NCI-H1048 (cell line): Measurements from ENCODE around the gene TLR6.

ENCODE experiments used
- DNase-seq: peaks from one replicate; lab custom pipeline; 2025; lab: John Stamatoyannopoulos, UW

Gene TLR6

DNA sequence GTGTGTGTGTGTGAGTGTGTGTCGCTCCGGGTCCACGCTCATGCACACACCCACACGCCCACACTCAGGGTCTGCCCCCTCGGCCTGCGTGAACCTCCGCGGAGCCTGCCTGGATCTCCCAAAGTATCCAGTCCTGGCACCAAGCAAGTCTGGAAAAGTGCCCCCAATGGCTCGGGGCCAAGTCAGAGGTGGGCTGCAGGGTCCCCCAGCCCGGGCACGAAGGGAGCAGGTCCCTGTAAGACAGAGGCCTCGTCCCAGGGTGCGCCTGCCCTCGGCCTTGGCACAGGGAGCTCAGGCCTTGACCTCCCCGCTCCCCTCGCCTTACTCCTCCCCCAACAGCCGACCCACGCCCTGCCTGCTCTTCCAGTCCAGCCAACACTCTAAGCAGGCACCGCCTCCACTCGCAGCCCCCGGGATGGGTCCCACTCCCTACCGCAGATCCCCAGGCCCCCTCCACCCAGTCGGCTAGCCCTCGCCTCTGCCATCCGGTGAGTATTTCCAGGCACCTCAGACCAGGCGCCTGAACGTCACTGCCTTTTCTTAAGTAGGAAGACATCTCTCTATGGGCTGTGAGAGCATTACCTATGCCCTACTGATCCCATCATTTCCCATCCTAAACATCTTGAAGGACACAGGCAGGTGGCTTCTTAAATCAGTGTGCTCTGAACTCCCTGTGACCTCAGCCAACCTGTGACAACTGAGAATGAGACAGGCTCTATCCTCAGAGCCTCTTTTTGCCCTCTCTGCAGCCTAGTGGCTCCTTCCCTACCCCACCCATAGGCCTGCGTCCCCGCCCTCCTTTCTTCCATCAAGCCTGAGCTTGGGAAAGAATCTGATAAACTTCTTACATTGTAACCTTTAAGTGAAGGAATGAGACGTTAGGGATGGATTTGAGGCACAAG, 11.7 kb upstream of the TLR6 start:
- DNase-seq, result no peak

DNA sequence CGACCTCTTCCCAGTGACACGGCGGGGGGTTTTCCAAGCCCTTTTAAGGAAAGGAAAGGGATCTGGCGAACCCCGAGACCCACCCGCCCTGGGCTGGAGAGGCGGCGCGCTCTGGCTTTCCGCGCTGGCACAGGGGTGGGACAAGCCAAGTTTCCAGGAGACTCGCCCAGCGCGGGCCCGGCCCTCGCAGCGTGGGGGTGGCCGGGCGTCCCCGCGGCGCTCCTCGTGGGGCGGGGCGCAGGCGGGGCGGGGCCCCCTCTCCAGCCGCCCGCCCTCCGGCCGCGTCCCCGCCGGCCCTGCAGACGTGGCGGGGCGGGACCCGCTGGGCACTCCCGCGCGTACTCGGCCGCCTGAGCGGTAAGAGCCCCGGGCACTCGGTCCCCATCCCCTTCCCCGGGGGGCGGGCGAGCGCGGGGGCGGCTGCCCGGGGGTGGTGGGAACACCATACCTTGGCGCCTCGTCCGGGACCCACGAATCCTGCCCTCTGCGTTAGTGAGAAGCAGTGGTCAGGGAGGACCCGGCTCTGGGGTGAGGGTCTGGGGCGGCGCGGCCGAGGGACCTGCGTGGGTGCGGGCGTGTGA, 11.0 kb upstream of the TLR6 start, which contains the start of gene FAM114A1:
TSS of gene FAM114A1 (plus strand) at position 329 of the 581 bp plus-strand sequence. CDS start 10,273 bp downstream, outside the sequence.
- DNase-seq, result peak; percentile 24

DNA sequence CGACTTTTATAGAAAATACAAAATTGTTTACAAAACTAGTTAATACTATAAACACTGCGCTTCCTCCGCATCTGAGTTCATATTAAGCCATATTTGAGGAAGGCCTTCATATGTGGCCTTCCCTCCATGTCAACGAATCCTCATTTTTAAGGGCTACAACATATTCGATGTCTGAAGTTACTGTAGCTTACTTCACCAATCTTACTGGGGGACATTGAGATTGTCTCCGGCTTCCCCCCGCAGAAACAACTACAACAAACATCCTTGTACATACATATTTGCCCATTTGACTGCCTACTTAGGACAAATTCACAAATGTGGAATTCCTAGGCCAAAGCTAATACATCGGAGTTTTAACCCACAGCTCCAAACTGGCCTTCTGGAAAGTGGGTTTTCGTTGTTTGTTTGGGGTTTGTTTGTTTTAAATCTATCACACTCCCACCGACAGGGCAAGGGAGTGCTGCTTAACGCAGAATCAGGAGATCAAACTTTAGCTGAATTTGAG, 10.4 kb upstream of the TLR6 start:
- DNase-seq, result no peak

DNA sequence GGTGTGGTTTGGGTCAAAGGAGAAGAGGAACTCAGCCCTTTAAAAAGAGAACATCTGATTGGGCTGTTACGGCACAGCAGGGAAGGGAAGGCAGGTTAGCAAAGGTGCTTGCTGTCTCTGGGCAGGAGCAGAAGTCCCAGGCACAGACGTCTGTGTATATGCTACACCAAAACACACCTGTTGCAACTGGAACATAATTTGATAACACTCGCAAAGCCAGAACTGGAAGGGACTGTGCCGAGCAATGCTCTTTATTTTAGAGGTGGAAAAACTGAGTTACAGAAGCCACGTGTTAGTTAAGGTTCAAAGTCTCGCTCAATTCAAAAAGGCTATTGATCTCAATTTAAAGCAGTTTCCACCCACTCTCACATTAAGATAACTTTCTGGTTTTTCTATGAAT, 8.8 kb upstream of the TLR6 start:
- DNase-seq, result no peak

DNA sequence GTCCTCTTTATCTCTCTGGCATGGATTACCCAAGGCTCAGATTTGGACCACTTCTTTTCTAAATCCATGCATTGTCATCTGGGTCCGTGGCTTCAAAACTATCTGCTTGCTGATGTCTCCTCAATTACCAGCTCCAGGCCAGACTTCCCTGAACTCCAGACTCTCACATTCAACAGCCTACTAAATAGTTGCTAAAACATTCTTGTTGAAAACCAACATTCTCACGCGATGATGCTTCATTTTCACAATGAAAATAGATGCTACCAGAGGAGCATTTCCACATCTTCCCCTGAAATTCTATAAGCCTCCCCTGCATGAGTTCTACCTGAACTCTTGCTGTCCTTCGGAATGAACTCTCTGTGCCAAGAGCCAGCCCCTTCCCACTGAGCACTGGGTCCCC, 5.2 kb upstream of the TLR6 start:
- DNase-seq, result no peak

DNA sequence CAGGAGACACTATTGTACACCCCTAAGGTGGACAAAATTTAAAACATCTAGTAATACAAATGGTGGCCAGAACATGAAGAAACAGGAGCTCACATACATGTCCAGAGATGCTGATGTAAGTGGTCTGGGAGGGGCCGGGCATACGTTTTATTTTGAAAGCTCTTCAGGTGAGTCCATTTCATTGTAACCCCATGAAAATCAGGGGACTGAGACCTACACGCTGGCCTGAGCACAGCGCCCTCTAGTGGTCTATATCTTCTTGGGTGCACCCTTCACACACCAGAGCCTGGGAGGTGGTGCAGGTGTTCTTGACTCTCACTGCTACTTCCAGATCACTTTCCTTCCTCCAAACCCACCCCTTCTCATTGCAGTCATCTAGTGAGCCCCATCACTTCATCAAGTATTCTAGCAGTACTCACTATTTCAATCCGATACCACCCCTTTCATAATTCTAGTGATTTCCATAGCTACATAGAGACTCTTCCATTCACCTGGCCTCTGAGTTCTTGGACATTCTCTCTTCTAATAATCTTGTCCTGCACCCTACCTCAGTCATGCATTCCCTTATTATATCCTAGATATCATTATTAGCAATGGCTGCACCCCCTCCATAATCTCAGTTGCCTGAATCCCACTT, 4.3 kb upstream of the TLR6 start:
- DNase-seq, result peak; percentile 24

DNA sequence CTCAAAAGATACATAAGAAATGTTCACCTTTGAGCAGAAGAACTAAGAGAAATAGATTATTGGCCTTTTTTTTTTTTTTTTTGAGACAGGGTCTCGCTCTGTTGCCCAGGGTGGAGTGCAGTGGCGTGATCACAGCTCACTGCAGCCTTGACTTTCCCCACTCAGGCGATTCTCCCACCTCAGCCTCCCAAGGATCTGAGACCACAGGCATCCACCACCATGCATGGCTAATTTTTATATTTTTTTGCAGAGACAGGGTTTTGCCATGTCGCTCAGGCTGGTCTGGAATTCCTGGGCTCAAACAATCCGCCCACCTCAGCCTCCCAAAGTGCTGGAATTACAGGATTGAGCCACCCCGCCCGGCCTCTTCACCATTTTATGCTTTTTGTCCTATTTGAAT, 2.9 kb upstream of the TLR6 start:
- no peak for DNase-seq

DNA sequence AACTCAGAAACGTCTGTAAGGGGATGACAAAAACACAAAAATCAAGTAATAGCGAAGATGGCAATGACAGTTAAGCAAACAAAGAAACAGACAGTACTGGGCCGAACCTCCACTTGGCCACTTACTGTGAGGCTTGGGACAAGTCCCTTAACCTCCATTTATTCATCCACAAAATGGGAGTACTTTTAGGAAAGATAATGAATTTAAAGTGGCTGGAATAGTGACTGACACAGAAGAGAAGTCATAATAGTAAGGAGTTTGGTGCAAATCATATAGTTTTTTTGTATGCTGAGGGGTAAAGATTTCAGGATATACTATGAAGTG, 1.4 kb upstream of the TLR6 start:
- no peak for DNase-seq

DNA sequence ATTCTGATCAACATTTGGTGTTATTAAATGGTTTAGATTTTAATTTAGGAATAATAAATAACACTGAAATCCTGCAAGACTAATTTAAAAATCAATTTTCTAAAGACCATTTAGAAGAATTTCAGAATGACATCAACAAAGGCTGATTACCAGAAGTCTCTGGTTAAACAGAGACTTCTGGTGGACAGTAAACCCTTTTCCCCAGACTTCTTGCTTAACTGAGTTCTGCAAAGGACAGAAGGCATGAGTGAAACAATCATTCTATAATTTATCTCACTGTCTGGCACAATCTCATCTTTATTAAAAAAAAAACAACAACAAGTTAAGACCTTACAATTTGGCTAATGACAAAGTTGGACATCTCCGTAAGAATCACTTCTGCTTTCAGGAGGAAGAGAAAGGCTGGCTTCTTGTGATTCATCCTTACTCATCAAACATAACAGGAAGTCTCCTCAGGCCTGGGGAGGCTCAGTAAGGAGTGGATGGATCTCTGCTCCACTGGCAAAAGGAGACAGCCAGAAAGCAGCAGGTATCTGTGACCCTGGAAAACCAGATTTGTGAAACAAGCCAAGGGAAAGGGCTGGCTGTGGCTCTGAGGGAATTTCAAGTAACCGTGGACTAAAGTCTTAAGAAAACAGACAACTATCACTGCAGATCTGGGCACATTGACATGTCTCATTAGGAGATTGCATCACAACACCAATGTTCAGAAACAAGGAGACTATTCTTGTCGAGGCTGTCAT, 908 bp upstream of the TLR6 start:
- no peak for DNase-seq

DNA sequence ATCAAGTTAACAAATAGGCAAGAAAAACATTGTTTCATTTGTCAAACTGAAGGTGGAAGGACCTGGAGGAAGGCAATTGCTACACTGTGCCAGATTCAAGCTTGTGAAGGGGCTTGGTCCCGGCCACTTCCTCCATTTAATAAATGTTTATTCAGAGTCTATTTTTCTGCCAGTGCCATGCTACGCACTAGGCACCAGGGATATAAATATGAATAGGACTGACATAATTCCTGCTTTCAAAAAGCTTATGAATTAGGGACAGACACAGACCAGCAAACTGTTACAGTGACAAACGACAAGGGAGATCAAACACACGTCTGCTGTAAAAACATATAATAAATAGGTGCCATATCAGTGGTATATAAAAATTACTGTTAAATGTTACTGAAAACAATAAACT, 571 bp downstream of the TLR6 start:
- no peak for DNase-seq

DNA sequence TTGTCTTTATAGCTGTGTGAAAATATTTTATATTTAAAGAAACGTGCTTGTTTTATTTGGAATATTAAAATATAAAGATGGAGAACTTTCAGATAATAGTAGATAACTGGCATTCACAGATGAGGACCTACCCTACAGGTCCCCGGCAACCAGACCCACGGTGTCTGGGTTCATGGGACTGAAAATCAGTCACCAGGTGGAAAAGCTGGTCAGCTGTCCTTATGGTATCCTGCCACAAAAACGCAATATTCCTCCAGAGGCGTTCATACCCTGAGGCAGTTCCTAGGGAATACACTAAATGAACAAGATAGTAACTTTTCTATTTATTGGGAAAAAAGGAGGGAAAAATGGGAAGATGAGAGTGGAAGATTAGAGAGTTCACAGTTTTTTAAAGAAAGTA, 1.2 kb downstream of the TLR6 start:
- DNase-seq, result no peak

DNA sequence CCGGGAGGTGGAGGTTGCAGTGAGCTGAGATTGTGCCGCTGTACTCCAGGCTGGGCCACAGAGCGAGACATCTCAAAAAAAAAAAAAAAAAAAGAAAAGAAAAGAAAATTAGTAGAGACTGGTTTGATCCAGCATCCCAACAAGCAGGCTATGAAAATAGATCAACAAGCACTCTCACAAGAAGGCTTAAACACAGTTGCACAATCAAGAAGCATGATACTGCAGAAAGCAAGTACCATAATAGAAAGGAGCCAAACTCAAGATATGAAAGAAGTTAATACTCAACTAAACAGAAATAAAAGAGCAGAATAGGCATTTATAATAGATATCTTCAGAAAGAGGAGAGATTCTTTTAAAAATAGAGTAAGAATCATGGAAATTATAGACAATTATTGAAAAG, 10.6 kb downstream of the TLR6 start:
- no peak for DNase-seq

DNA sequence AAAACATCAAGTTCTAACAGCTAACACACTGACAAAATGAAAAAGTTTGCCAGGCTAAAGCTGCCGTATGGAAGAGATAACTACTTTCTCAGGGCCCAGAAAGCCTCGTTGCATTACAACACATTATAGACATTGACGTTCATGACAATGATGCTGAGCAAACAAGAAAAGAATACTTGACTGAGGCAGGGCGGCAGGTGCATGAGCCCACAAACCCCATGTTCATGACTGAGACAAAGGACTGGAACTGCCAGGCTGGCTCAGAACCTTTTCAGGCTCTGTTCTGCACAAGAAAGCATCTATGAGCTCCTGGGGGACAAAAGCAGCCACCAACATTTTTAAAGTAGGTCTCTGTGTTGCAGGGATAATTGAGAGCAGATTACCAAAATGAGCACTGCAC, 13.6 kb downstream of the TLR6 start:
- DNase-seq, result no peak

DNA sequence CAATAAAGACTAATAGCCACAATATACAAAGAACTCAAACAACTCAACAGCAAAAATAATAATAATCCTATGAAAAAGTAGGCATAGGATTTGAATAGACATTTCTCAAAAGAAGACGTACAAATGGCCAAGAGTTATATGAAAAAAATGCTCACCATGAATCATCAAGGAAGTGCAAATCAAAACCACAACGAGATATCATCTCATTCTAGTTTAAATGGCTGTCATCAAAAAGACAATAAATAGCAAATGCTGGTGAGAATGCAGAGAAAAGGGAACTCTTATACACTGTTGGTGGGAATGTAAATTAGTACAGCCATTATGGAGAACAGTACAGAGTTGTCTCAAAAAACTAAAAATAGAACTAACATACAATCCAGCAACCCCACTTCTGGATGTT, 18.8 kb downstream of the TLR6 start:
- no peak for DNase-seq

DNA sequence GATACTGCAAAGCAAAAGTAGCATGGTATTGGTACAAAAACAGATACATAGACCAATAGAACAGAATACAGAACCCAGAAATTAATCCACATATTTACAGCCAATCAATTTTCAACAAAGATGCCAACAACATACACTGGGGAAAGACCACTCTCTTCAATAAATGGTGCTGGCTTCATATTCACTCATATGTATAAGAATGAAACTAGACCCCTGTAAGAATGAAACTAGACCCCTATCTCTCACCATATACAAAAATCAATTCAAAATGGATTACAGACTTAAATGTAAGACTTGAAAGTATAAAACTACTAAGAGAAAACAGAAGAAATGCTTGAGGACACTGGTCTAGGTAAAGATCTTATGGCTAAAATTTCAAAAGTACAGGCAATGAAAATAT, 19.3 kb downstream of the TLR6 start:
- DNase-seq, result no peak

DNA sequence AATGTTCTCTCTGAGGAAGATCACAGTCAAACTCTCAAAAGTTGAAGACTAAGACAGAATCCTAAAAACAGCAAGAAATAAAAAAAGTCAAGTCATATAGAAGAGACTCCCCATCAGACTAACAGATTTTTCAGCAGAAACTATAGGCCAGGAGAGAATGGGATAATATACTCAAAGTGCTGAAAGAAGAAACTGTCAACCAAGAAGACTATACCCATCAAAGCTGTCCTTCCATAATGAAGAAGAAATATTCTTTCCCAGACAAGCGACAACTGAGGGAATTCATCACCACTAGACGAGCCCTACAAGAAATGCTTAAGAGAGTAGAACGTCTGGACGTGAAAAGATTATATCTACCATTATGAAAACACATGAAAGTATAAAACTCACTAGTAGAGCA, 22.0 kb downstream of the TLR6 start:
- DNase-seq, result no peak

DNA sequence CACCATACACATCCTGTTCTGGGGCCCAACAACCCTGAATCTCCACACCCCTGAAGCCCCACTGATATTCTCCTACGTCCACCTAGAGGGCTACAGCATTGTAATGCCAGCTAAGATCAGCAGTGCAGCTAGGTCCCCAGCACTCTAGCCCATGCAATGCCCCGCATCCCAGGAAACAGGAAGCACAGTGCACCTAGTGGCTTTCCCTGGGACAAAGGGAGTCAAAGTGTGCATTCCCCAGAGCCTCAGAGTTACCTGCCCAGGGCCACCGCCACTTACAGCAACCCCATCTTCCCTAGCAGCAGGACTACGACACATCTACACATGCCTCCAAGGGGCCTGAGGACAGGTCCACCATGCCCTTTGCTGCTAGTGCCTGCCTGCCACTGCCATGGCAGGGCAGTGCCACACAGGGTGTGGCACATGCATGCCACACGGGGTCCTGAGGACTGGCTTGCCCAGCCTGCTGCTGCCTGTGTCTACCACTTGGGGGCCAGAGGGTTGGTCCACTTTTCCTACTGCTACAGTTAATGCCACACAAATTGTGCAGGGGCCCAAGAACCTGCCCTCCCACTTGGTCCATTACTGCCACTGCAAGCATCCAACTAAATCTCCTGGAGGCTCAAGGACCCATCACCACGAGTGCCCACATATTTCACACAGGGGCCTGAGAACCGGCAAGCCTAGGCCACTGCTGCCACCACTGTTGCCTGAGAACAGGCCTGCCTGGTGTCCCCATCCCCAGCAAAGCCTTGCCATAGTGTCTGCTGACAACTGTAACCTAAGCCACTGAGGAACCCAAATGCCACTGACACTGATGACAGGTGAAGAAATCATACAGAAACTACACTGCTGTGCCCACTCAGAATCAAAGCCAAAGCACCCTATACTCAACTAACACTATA, 23.7 kb downstream of the TLR6 start:
- DNase-seq, result no peak

DNA sequence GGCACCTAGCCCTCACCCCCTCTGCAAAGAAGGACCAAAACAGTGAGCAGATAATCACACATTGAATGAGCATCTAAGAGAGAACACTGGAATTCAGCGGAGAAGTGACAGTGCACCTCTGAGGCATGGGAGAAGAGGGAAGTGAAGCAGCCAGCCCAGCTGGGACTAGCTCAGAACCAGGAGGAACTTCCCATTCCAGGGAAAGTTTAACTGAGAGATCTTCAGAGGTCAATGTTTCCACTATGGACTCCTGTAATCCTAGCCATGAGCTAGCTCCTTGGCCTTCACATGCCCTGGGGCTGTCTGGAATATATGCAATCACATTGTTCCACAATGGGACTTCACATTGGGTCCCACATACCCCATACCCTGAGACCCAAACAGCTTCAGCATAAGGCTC, 24.4 kb downstream of the TLR6 start:
- no peak for DNase-seq

DNA sequence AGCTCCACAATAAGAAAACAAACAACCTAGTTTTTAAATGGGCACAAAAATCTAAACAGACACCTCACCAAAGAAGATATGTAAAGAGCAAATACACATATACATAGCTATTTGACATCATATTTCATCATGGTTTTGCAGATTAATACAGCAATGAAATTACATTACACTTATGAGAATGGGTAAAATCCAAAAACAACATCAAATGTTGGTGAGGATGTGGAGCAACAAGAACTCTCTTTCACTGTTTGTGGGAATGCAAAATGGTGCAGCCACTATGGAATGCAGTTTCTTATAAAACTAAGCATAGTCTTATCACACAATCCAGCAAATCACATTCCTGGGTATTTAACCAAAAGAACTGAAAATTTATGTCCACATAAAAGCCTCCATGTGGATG, 25.0 kb downstream of the TLR6 start:
- DNase-seq, result no peak

DNA sequence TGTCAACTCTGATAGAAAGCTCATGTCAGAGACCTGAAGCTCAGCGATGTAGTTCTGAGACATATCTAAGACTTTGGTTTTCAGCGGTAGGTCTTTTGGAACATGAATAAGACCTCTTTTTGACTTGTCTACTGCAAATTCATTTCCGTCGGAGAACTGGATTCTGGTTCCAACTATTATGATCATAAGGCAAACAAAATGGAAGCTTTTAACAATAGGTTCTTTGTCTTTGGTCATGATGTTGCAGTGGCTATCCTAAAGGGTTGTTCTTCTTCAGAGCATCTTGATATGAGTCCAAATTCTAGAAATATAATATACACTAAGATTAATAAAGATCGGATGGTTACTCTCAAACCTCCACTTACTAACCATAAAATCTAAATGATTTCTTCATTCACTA, 27.4 kb downstream of the TLR6 start:
- no peak for DNase-seq

DNA sequence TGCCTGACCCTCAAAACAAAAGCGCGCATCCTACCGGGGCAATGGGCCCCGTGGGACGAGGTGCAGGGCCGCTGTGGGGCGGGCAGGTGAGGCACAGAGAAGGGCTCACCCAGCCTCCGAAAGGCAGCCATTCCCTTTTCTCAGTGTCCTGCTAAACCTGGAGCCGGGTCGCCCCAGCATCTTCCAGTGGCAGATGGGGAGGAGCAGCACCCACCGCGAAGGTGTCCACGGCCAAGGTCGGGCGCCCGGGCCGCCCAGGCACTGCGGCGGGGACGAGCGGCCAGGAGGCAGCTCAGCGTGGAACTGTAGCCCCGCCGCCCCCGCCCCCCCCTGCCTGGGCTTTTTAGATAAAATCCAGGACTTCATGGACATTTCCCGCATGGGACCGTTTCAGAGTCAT, 32.9 kb downstream of the TLR6 start:
- DNase-seq, result no peak
